Astrocyte (in vitro differentiated cells and primary cell): Measurements from ENCODE around the gene TLL1. TPM values are rescaled to one million over a fixed set of nuclear protein-coding genes. Genes with fewer than 3 reads are reported as not detected.

Source experiments
- DNase-seq: peaks from one replicate; pipeline ENCODE4 v3.0.0-alpha.2; 2010; ENCODE audit warnings: low read depth
- FAIRE-seq: peaks from 2 replicates; lab custom pipeline; 2011; peaks lifted over from hg19 to GRCh38; lab: Jason Lieb, UNC
- H2AFZ ChIP-seq: 2 replicates; pipeline ENCODE4 v1.6.0; 2012; ENCODE audit warnings: low read depth, low read length, inconsistent platforms
- H3K27ac ChIP-seq: 2 replicates; pipeline ENCODE4 v1.5.1; 2011; ENCODE audit warnings: low read depth, low read length, inconsistent platforms
- H3K27me3 ChIP-seq: 2 replicates; pipeline ENCODE4 v1.6.0; 2011; ENCODE audit warnings: low read length, inconsistent platforms; ENCODE audit not compliant: insufficient read depth
- H3K36me3 ChIP-seq: 2 replicates; pipeline ENCODE4 v1.5.1; 2011; ENCODE audit warnings: low read length, inconsistent platforms; ENCODE audit not compliant: insufficient read depth
- H3K4me1 ChIP-seq: 2 replicates; pipeline ENCODE4 v1.5.1; 2011; ENCODE audit warnings: low read length, inconsistent platforms; ENCODE audit not compliant: insufficient read depth
- H3K4me2 ChIP-seq: 2 replicates; pipeline ENCODE4 v1.6.0; 2012; ENCODE audit warnings: low read length, inconsistent platforms
- H3K4me3 ChIP-seq: 2 replicates; pipeline ENCODE4 v1.5.1; 2011; ENCODE audit warnings: low read depth, mild to moderate bottlenecking, low read length, inconsistent platforms; ENCODE audit not compliant: insufficient read depth
- H3K79me2 ChIP-seq: 2 replicates; pipeline ENCODE4 v1.6.0; 2012; ENCODE audit warnings: mild to moderate bottlenecking, low read length, inconsistent platforms; ENCODE audit not compliant: insufficient read depth
- H3K9ac ChIP-seq: 2 replicates; pipeline ENCODE4 v1.6.0; 2012; ENCODE audit warnings: mild to moderate bottlenecking, low read length, inconsistent platforms
- H3K9me3 ChIP-seq: 2 replicates; pipeline ENCODE4 v1.5.1; 2012; ENCODE audit warnings: low read depth, mild to moderate bottlenecking, low read length, inconsistent platforms; ENCODE audit not compliant: insufficient read depth
- H4K20me1 ChIP-seq: 2 replicates; pipeline ENCODE4 v1.6.0; 2012; ENCODE audit warnings: low read length, inconsistent platforms; ENCODE audit not compliant: insufficient read depth
- H3K27ac Mint-ChIP-seq: one replicate; pipeline ENCODE4 v1.8.0; 2021; ENCODE audit warnings: mild to moderate bottlenecking, mixed read lengths; ENCODE audit not compliant: unreplicated experiment
- H3K27me3 Mint-ChIP-seq: one replicate; pipeline ENCODE4 v1.8.0; 2021; ENCODE audit warnings: low read depth, mixed read lengths; ENCODE audit not compliant: unreplicated experiment
- H3K36me3 Mint-ChIP-seq: one replicate; pipeline ENCODE4 v1.8.0; 2021; ENCODE audit warnings: low read depth, mixed read lengths; ENCODE audit not compliant: unreplicated experiment
- H3K4me1 Mint-ChIP-seq: one replicate; pipeline ENCODE4 v1.8.0; 2021; ENCODE audit warnings: low read depth, mixed read lengths; ENCODE audit not compliant: unreplicated experiment
- H3K4me3 Mint-ChIP-seq: one replicate; pipeline ENCODE4 v1.8.0; 2021; ENCODE audit warnings: mild to moderate bottlenecking, moderate library complexity, mixed read lengths; ENCODE audit not compliant: unreplicated experiment
- H3K9me3 Mint-ChIP-seq: one replicate; pipeline ENCODE4 v1.8.0; 2021; ENCODE audit warnings: mild to moderate bottlenecking, mixed read lengths; ENCODE audit not compliant: unreplicated experiment
- EZH2 ChIP-seq: IDR thresholded peaks from 2 replicates; pipeline ENCODE4 v1.6.1; 2012; ENCODE audit warnings: mild to moderate bottlenecking, low read length, inconsistent platforms; ENCODE audit not compliant: insufficient read depth
- total RNA-seq: library from RNA; stranded (reverse); gene quantifications from 2 replicates; pipeline ENCODE4 v1.2.1, GENCODE V29; 2021
- TF ChIP-seq, protein P1 (sequence below): IDR thresholded peaks from 2 replicates; pipeline ENCODE4 v1.5.1; 2011; ENCODE audit warnings: low read depth, mild to moderate bottlenecking, inconsistent platforms, low read length, moderate library complexity; ENCODE audit not compliant: insufficient read depth

Gene TLL1
- total RNA-seq, 1 donor from 2014 or later = 2.7 TPM

DNA sequence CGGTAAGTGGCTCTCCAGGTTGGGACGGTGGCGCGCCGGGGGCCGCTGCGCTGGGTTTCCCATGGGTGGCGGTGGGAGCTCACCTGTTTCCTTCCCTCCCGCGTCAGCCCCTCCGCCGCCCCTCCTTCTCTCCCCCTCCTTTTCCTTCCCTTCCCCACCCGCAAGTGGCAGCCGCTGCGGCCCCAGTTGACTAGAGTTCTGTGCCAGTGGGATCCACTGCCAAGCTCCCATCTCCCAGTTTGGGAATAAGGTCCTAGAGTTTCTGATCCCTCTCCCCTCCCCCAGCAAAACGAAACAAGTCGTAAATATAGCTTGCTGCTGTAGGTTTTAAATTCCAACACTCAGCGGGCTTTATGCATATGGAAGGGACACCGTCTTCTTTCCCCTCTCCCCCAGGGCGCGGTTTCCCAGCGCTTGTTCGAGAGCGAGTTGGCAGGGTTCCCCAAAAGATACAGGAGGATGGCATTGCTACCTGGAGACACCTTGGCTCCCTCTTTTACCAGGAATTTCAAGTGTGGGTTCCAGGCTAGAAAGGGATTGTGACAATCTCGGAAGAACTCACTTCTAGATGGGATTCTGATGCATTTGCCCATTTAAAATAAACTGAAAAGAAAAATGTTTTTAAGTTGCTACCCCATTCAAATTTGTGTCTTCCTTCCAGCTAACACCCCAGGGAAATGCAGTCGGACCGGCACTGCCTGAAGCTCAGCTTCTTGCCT is 1.2 kb downstream of the TLL1 start:
- FAIRE-seq (no peak), DNase-seq (no peak)
- Mint-ChIP-seq H3K27me3 (peaks cover 53% of the 10 kb centered on the region), H3K36me3 (no peaks in the 10 kb centered on the region), H3K9me3 (no peaks in the 10 kb centered on the region), H3K27ac (no peak overlapping the region), H3K4me3 (peak overlapping the region; percentile 84), H3K4me1 (peaks cover 4% of the 10 kb centered on the region)
- Histone ChIP-seq H3K4me2 (peak overlapping the region; percentile 97), H4K20me1 (no peaks in the 10 kb centered on the region), H3K27me3 (peaks cover 27% of the 10 kb centered on the region), H3K79me2 (no peaks in the 10 kb centered on the region), H3K4me1 (peaks cover 24% of the 10 kb centered on the region), H3K4me3 (peak overlapping the region; percentile 64), H3K9ac (peak overlapping the region; percentile 52), H3K9me3 (no peaks in the 10 kb centered on the region), H3K36me3 (no peaks in the 10 kb centered on the region), H2AFZ (peak overlapping the region; percentile 78), H3K27ac (no peak overlapping the region)
- no peak for TF ChIP-seq EZH2
- TF ChIP-seq, protein P1, sequence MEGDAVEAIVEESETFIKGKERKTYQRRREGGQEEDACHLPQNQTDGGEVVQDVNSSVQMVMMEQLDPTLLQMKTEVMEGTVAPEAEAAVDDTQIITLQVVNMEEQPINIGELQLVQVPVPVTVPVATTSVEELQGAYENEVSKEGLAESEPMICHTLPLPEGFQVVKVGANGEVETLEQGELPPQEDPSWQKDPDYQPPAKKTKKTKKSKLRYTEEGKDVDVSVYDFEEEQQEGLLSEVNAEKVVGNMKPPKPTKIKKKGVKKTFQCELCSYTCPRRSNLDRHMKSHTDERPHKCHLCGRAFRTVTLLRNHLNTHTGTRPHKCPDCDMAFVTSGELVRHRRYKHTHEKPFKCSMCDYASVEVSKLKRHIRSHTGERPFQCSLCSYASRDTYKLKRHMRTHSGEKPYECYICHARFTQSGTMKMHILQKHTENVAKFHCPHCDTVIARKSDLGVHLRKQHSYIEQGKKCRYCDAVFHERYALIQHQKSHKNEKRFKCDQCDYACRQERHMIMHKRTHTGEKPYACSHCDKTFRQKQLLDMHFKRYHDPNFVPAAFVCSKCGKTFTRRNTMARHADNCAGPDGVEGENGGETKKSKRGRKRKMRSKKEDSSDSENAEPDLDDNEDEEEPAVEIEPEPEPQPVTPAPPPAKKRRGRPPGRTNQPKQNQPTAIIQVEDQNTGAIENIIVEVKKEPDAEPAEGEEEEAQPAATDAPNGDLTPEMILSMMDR = no peak

DNA sequence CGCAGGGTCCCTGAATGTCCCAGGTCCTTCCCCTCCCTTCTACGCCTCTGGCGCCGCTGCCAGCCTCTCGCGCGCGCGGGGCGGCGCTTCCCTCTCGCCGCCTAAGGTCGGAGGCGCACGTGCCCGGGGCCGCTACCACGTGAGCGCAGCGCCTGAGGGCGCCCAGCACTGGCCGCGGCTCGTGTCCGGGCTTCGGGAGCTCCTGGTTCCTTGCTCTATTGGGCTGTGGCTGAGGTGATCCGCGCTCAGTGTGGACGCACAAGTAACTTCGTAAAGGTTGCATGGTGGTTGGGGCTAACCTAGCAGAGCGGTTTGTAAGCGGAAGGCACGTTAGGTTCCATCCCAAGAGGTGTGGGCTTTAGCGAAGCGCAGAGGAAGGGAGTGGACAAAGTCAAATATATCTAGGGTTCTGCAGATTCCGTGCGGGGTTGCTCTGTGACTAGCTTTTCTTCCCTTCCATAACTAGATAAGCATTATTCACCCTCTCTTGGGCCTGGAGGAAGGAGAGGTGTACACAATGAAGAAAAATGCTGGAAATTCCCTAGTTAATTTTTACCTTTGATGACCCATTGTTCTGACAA is 1.8 kb downstream of the TLL1 start:
- no peaks in the 10 kb centered on the region for H3K9me3 ChIP-seq
- DNase-seq (no peak), FAIRE-seq (no peak)
- peak overlapping the region; percentile 84 for H3K4me3 Mint-ChIP-seq
- no peaks in the 10 kb centered on the region for H3K79me2 ChIP-seq
- H3K4me3 ChIP-seq = peak overlapping the region; percentile 64
- peaks cover 50% of the 10 kb centered on the region for H3K27me3 Mint-ChIP-seq
- peaks cover 24% of the 10 kb centered on the region for H3K4me1 ChIP-seq
- TF ChIP-seq EZH2 = peak; percentile 51
- TF ChIP-seq, protein P1 = no peak
- peak overlapping the region; percentile 97 for H3K4me2 ChIP-seq
- H2AFZ ChIP-seq = peak overlapping the region; percentile 61
- H3K36me3 ChIP-seq = no peaks in the 10 kb centered on the region
- H3K27ac ChIP-seq = no peak overlapping the region
- H3K27ac Mint-ChIP-seq = no peak overlapping the region
- H3K4me1 Mint-ChIP-seq = peaks cover 4% of the 10 kb centered on the region
- H3K36me3 Mint-ChIP-seq = no peaks in the 10 kb centered on the region
- no peak overlapping the region for H3K9ac ChIP-seq
- no peaks in the 10 kb centered on the region for H4K20me1 ChIP-seq
- no peaks in the 10 kb centered on the region for H3K9me3 Mint-ChIP-seq
- H3K27me3 ChIP-seq = peaks cover 27% of the 10 kb centered on the region

DNA sequence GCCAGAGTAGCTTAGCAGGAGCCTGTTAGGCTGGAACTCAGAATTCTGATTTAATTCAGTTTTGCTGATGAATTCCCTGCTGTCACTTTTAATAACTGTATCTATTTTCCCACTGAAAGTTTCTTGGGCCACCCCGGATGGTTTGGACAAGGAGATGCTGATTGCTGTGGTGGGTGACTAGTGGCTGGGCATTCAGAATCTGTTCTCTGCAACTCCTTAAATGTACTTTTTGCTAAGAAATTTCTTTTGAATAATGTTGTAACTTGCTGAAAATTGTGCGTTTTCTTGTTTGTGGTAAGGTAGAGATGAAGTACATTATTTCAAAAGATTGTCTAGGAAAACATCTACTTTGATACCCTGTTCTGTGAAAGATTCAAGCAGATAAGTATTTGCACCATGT is 2.4 kb downstream of the TLL1 start:
- Mint-ChIP-seq H3K4me1 (peaks cover 4% of the 10 kb centered on the region), H3K36me3 (no peaks in the 10 kb centered on the region), H3K4me3 (peak overlapping the region; percentile 84), H3K27ac (no peak overlapping the region), H3K9me3 (no peaks in the 10 kb centered on the region), H3K27me3 (peaks cover 46% of the 10 kb centered on the region)
- Histone ChIP-seq H3K4me1 (peaks cover 24% of the 10 kb centered on the region), H3K4me3 (no peak overlapping the region), H3K27ac (no peak overlapping the region), H3K79me2 (no peaks in the 10 kb centered on the region), H3K9ac (no peak overlapping the region), H3K4me2 (no peak overlapping the region), H2AFZ (no peak overlapping the region), H3K27me3 (peaks cover 27% of the 10 kb centered on the region), H3K9me3 (no peaks in the 10 kb centered on the region), H3K36me3 (no peaks in the 10 kb centered on the region), H4K20me1 (no peaks in the 10 kb centered on the region)
- FAIRE-seq = no peak
- TF ChIP-seq EZH2 = no peak
- TF ChIP-seq, protein P1 = no peak
- DNase-seq = no peak
